CD8-positive, alpha-beta memory T cell (primary cell): ENCODE results near the gene PSMD8. TPM values are rescaled to one million over a fixed set of nuclear protein-coding genes. Genes with fewer than 3 reads are reported as not detected.
"Not testable (repeated sequence)": the region's sequence is repeated elsewhere in the genome, so short reads cannot be mapped to it uniquely, and the experiment has no call there.

Experiments
- CTCF ChIA-PET: fragments of 350-600 bp; sonication (Branson Sonifier 250); formaldehyde crosslinking; loops from one replicate; lab custom pipeline; 2021; ENCODE audit warnings: antibody characterized with exemption; lab: Charles Lee
- POLR2A ChIA-PET: fragments of 350-600 bp; sonication (Branson Sonifier 250); formaldehyde crosslinking; loops from one replicate; lab custom pipeline; 2021; ENCODE audit warnings: antibody characterized with exemption; lab: Charles Lee
- DNase-seq, 5 donors: peaks; one replicate each; pipeline versions ENCODE4 v3.0.0 to v3.0.0-alpha.2; 2020 to 2022; ENCODE audit warnings: mixed read lengths in 1 of 5
- H3K27ac ChIP-seq: one replicate; pipeline ENCODE4 v1.7.0; 2013; ENCODE audit warnings: low read depth, mild to moderate bottlenecking, low read length, moderate library complexity
- H3K27me3 ChIP-seq: 2 replicates; pipeline ENCODE4 v1.7.0; 2013; ENCODE audit warnings: low read length, mild to moderate bottlenecking; ENCODE audit not compliant: insufficient read depth, poor library complexity, severe bottlenecking
- H3K36me3 ChIP-seq: 2 replicates; pipeline ENCODE4 v1.7.0; 2013; ENCODE audit warnings: mild to moderate bottlenecking, low read length, moderate library complexity; ENCODE audit not compliant: insufficient read depth
- H3K4me1 ChIP-seq: 2 replicates; pipeline ENCODE4 v1.7.0; 2013; ENCODE audit warnings: mild to moderate bottlenecking, low read length, moderate library complexity; ENCODE audit not compliant: insufficient read depth
- H3K4me3 ChIP-seq: 2 replicates; pipeline ENCODE4 v1.7.0; 2013; ENCODE audit warnings: mild to moderate bottlenecking, low read length
- H3K9me3 ChIP-seq: 2 replicates; pipeline ENCODE4 v1.7.0; 2013; ENCODE audit warnings: mild to moderate bottlenecking, low read length
- H3K27ac Mint-ChIP-seq, 8 donors: one replicate each; pipeline ENCODE4 v1.8.0; 2020 to 2021; ENCODE audit warnings: mixed read lengths in 8 of 8, mild to moderate bottlenecking in 6 of 8, inconsistent platforms in 3 of 8, moderate library complexity in 3 of 8
- H3K27me3 Mint-ChIP-seq, 2 donors: one replicate each; pipeline ENCODE4 v1.8.0; 2020 to 2021; ENCODE audit warnings: mixed read lengths in 2 of 2, mild to moderate bottlenecking in 1 of 2, moderate library complexity in 1 of 2
- H3K36me3 Mint-ChIP-seq, 3 donors: one replicate each; pipeline ENCODE4 v1.8.0; 2020 to 2021; ENCODE audit warnings: mixed read lengths in 3 of 3, inconsistent platforms in 1 of 3, mild to moderate bottlenecking in 1 of 3
- H3K4me1 Mint-ChIP-seq, 3 donors: one replicate each; pipeline ENCODE4 v1.8.0; 2020 to 2021; ENCODE audit warnings: mixed read lengths in 3 of 3, inconsistent platforms in 1 of 3, mild to moderate bottlenecking in 1 of 3
- H3K4me3 Mint-ChIP-seq, 7 donors: one replicate each; pipeline ENCODE4 v1.8.0; 2020 to 2021; ENCODE audit warnings: mixed read lengths in 7 of 7, mild to moderate bottlenecking in 6 of 7, moderate library complexity in 4 of 7, inconsistent platforms in 2 of 7
- H3K9me3 Mint-ChIP-seq, 5 donors: one replicate each; pipeline ENCODE4 v1.8.0; 2020 to 2022; ENCODE audit warnings: mixed read lengths in 5 of 5, mild to moderate bottlenecking in 3 of 5, moderate library complexity in 2 of 5, inconsistent platforms in 1 of 5
- polyA plus RNA-seq: library from polyadenylated mRNA; unstranded; fragments of 300-500 nt; fragmentation: Illumina TruSeq; gene quantifications from one replicate; pipeline ENCODE4 v1.2.3, GENCODE V29; 2021
- total RNA-seq, 2 experiments: library from RNA; stranded (reverse); gene quantifications; one replicate each; pipeline ENCODE4 v1.2.3, GENCODE V29; 2021

Gene PSMD8
- total and polyA plus RNA-seq, 3 experiments from 2014 or later: 180 to 267 (median 256) TPM

GRCh38 chr19:38411898-38412297 is 37.5 kb downstream of the PSMD8 start:
- DNase-seq, H3K4me3 Mint-ChIP-seq, H3K9me3 Mint-ChIP-seq, H3K9me3 ChIP-seq, H3K4me1 ChIP-seq, POLR2A ChIA-PET, H3K27me3 ChIP-seq, H3K4me1 Mint-ChIP-seq, H3K36me3 ChIP-seq, H3K27ac ChIP-seq, H3K4me3 ChIP-seq, H3K27ac Mint-ChIP-seq, H3K27me3 Mint-ChIP-seq: not testable (repeated sequence)
- CTCF ChIA-PET: interaction anchor here (1.7 kb wide), 1 partner anchor 9 kb away, joined by 5 read pairs; the partner anchor contains the start of gene FAM98C
- H3K36me3 Mint-ChIP-seq: peaks cover 0 to 15% (median 6%) of the 10 kb centered on the region in 3 donors

DNA sequence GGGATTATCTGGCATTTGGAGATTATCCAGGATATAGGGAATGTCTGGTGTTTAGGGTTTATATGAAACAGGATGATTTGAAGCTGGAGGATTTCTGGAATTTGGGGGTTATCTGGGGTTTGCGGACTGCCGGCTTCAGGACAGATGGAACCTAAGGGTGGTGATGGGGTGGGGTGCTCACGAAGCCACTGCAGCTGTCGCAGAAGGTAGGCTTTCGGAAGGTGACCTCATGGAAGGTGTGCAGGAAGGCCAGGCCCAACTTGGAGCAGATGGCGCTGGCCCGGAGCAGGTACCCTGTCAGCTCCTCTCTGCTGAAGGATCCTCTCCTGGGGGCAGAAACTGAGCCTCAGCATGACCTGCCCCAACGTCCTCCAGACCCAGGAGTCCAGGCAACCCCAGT is 38.1 kb downstream of the PSMD8 start:
- Histone ChIP-seq H3K4me1 (peaks cover 4% of the 10 kb centered on the region), H3K9me3 (no peaks in the 10 kb centered on the region), H3K36me3 (no peaks in the 10 kb centered on the region), H3K27me3 (no peaks in the 10 kb centered on the region), H3K27ac (peak overlapping the region; percentile 27), H3K4me3 (no peak overlapping the region)
- no peaks in the 10 kb centered on the region for H3K27me3 Mint-ChIP-seq
- H3K27ac Mint-ChIP-seq: no peak overlapping the region
- POLR2A ChIA-PET: no interaction called here
- peaks cover 7 to 11% (median 10%) of the 10 kb centered on the region in 3 donors for H3K4me1 Mint-ChIP-seq
- CTCF ChIA-PET: interaction anchor here (2.3 kb wide), 1 partner anchor 9 kb away, joined by 10 read pairs; the partner anchor contains the start of gene FAM98C
- peaks cover 0 to 10% (median 2%) of the 10 kb centered on the region in 3 donors for H3K36me3 Mint-ChIP-seq
- no peak for DNase-seq
- no peaks in the 10 kb centered on the region for H3K9me3 Mint-ChIP-seq
- peak overlapping the region in 1 of 7 donors; percentile 14 for H3K4me3 Mint-ChIP-seq

DNA sequence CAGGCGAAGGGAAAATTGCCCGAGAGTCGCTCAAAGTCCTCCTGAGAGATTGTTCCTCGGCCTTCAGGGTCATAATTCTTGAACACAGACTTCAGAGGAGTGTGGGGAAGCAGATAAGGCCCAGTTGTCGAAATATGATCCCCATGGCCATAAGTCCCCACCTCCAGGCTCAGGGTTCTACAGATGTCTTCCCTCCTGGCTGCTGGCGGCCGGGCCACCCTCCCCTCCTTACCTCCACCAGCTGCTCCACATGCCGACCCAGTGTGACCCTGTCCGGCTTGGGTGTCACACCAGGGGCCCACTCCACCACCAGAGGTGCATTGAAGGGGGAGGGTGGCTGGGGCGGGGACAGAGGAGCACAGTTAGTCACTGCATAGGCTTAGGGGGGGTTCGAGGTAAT is 38.6 kb downstream of the PSMD8 start:
- Mint-ChIP-seq H3K4me3 (no peak overlapping the region), H3K4me1 (peaks cover 12 to 16% (median 15%) of the 10 kb centered on the region in 3 donors), H3K27ac (no peak overlapping the region), H3K9me3 (no peaks in the 10 kb centered on the region), H3K27me3 (no peaks in the 10 kb centered on the region), H3K36me3 (peaks cover 0 to 7% (median 2%) of the 10 kb centered on the region in 3 donors)
- Histone ChIP-seq H3K4me3 (no peak overlapping the region), H3K27me3 (no peaks in the 10 kb centered on the region), H3K9me3 (no peaks in the 10 kb centered on the region), H3K27ac (peak overlapping the region; percentile 27), H3K4me1 (peaks cover 7% of the 10 kb centered on the region), H3K36me3 (no peaks in the 10 kb centered on the region)
- CTCF ChIA-PET: interaction anchor here (2.3 kb wide), 1 partner anchor 10 kb away, joined by 10 read pairs; the partner anchor contains the start of gene FAM98C
- DNase-seq: no peak
- POLR2A ChIA-PET: no interaction called here

- Mint-ChIP-seq H3K36me3 (peaks cover 0 to 6% (median 2%) of the 10 kb centered on the region in 3 donors), H3K27ac (no peak overlapping the region), H3K4me1 (peaks cover 15 to 18% (median 17%) of the 10 kb centered on the region in 3 donors), H3K27me3 (no peaks in the 10 kb centered on the region), H3K9me3 (no peaks in the 10 kb centered on the region), H3K4me3 (no peak overlapping the region)
- H3K27me3 ChIP-seq: no peaks in the 10 kb centered on the region
- H3K4me3 ChIP-seq: no peak overlapping the region
- ChIA-PET POLR2A (no interaction called here), CTCF (interaction anchor here (2.3 kb wide), 1 partner anchor 10 kb away, joined by 10 read pairs; the partner anchor contains the start of gene FAM98C)
- peaks cover 11% of the 10 kb centered on the region for H3K4me1 ChIP-seq
- H3K36me3 ChIP-seq: no peaks in the 10 kb centered on the region
- DNase-seq: no peak
- H3K9me3 ChIP-seq: no peaks in the 10 kb centered on the region
- peak overlapping the region; percentile 27 for H3K27ac ChIP-seq
Measured at GRCh38 chr19:38413416-38413815, 39.0 kb downstream of the PSMD8 start.

DNA sequence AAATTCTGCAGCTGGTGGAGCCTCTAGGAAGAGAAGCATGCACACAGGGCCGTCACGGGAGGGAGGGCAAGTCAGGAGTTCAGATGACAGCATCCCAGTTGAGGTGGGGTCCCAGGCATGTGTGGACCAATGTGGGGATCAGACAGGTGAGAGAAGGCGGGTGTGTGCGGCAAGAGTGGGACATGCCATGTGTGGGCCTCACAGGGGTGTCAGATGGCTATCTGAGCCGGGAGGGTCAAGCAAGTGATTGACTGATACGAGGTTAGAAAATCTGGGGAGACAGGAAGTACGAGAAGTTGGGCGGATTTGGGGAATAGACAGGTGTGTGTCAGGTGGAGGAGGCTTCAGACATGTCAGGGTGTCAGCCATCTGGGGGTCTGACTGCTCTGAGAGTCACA is 42.8 kb downstream of the PSMD8 start:
- no peaks in the 10 kb centered on the region for H3K36me3 Mint-ChIP-seq
- Histone ChIP-seq H3K4me1 (peaks cover 13% of the 10 kb centered on the region), H3K4me3 (no peak overlapping the region), H3K27ac (no peak overlapping the region), H3K36me3 (no peaks in the 10 kb centered on the region), H3K9me3 (no peaks in the 10 kb centered on the region), H3K27me3 (no peaks in the 10 kb centered on the region)
- H3K27ac Mint-ChIP-seq: peak overlapping the region in 7 of 8 donors; percentile 25 to 99 (median 91)
- H3K4me1 Mint-ChIP-seq: peaks cover 17 to 24% (median 18%) of the 10 kb centered on the region in 3 donors
- ChIA-PET CTCF (interaction anchor here (1.0 to 2.2 kb wide), 2 partner anchors 14 to 17 kb away, joined by 5 to 7 read pairs; partner anchors contain the start of gene FAM98C), POLR2A (no interaction called here)
- no peaks in the 10 kb centered on the region for H3K27me3 Mint-ChIP-seq
- peak overlapping the region; percentile 69 to 91 (median 82) for H3K4me3 Mint-ChIP-seq
- no peak for DNase-seq
- H3K9me3 Mint-ChIP-seq: no peaks in the 10 kb centered on the region

DNA sequence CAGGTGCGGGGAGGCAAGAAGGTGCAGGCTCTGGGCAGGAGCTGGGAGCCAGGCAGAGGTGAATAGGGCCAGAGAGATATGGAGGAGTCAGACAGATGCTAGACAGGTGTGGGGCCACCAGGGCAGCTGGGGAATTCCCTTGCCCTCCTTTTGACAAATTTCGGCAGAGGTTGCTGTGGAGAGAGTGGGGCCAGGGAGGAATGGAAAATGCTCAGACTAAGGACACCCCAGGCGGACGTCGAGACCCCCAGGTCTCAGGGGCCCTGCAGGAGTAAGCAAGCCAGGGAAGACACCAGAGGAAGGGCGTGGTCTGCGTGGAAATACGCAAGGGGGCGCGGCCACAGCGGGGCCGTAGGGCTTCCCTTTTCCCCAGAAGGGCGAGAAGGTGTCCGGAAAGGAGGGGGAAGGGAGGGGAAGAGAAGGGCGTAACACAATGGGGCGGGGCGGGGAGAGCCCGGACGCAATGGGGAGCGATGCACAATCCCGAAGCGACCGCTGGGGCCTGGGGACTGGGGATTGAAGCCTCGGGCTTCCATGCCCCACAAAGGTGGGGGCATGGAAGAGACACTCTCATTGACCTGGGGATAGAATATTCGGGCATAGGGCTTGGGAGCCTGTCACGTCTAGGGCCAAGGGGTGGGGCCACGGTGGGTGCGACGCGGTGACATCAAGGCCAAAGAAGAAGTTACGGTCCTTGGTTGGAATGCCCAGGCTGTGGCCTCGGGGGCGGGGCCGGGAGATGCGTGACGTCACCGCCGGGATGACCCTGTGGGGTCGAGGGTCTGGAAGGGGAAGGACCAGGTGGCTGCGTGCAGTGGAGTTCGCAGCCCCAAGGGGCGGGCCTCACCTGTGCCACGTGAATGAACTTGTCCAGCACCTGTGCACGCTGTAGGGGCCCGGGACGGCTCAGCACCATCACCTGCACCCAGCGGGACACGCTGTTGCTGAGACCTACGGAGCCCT is 43.5 kb downstream of the PSMD8 start:
- H3K9me3 Mint-ChIP-seq: no peaks in the 10 kb centered on the region
- peaks cover 17 to 24% (median 18%) of the 10 kb centered on the region in 3 donors for H3K4me1 Mint-ChIP-seq
- Histone ChIP-seq H3K36me3 (no peaks in the 10 kb centered on the region), H3K9me3 (no peaks in the 10 kb centered on the region), H3K4me1 (peaks cover 13% of the 10 kb centered on the region), H3K27ac (no peak overlapping the region), H3K4me3 (peak overlapping the region; percentile 43), H3K27me3 (no peaks in the 10 kb centered on the region)
- ChIA-PET POLR2A (no interaction called here), CTCF (interaction anchor here (1.6 to 2.2 kb wide), 2 partner anchors 15 kb away, joined by 7 to 9 read pairs; partner anchors contain the start of gene FAM98C)
- DNase-seq: peak; percentile 23 to 58 (median 33)
- peak overlapping the region; percentile 69 to 91 (median 82) for H3K4me3 Mint-ChIP-seq
- H3K27me3 Mint-ChIP-seq: peaks cover 0 to 2% of the 10 kb centered on the region in 2 donors
- H3K36me3 Mint-ChIP-seq: no peaks in the 10 kb centered on the region
- peak overlapping the region; percentile 25 to 99 (median 90) for H3K27ac Mint-ChIP-seq

DNA sequence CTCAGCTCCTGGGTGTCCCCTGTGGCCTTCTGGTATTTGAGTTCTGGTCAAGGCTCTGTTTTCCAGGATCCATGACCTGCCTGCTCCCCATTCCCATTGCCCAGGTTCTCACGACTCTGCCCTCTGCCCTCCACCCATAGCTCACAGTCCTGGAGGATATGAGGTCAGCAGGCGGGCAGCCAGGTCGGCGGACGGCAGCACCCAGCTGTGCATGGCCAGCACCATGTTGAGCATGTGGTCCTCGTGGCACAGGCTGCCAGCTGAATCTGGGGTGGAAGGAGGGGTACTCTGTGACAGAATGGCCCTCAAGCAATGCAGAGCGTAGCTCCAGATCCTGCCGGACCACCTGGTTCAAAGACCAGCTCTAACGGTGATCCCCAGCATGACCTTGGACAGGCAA is 46.6 kb downstream of the PSMD8 start:
- Mint-ChIP-seq H3K27ac (no peak overlapping the region), H3K9me3 (no peaks in the 10 kb centered on the region), H3K4me3 (no peak overlapping the region), H3K36me3 (no peaks in the 10 kb centered on the region), H3K4me1 (peaks cover 18 to 26% (median 19%) of the 10 kb centered on the region in 3 donors), H3K27me3 (peaks cover 3 to 7% of the 10 kb centered on the region in 2 donors)
- DNase-seq: no peak
- no peak overlapping the region for H3K27ac ChIP-seq
- H3K4me1 ChIP-seq: peaks cover 13% of the 10 kb centered on the region
- H3K9me3 ChIP-seq: no peaks in the 10 kb centered on the region
- CTCF ChIA-PET: interaction anchor here (1.4 kb wide), 1 partner anchor 18 kb away, joined by 4 read pairs; the partner anchor contains the start of gene FAM98C
- H3K36me3 ChIP-seq: no peaks in the 10 kb centered on the region
- H3K27me3 ChIP-seq: no peaks in the 10 kb centered on the region
- no peak overlapping the region for H3K4me3 ChIP-seq
- POLR2A ChIA-PET: no interaction called here

- Histone ChIP-seq H3K4me3 (no peak overlapping the region), H3K36me3 (no peaks in the 10 kb centered on the region), H3K9me3 (no peaks in the 10 kb centered on the region), H3K4me1 (peaks cover 13% of the 10 kb centered on the region), H3K27ac (no peak overlapping the region), H3K27me3 (no peaks in the 10 kb centered on the region)
- Mint-ChIP-seq H3K27ac (no peak overlapping the region), H3K9me3 (no peaks in the 10 kb centered on the region), H3K4me1 (peaks cover 18 to 28% (median 23%) of the 10 kb centered on the region in 3 donors), H3K36me3 (no peaks in the 10 kb centered on the region), H3K4me3 (no peak overlapping the region), H3K27me3 (peaks cover 8 to 9% of the 10 kb centered on the region in 2 donors)
- ChIA-PET CTCF (no interaction called here), POLR2A (no interaction called here)
- no peak for DNase-seq
Measured at GRCh38 chr19:38421856-38422255, 47.5 kb downstream of the PSMD8 start.
